M059J (cell line): ENCODE data around the gene GALNT2. TPM values are rescaled to one million over a fixed set of nuclear protein-coding genes. Genes with fewer than 3 reads are reported as not detected.

Source experiments
- DNase-seq: peaks from one replicate; pipeline ENCODE4 v3.0.0-alpha.2; 2012; ENCODE audit warnings: low read depth
- total RNA-seq: library from RNA; depleted of rRNA; stranded (reverse); fragments of >200 nt; shearing (Covaris generic); gene quantifications from 2 replicates; pipeline ENCODE4 v1.2.3, GENCODE V29; 2014

Gene GALNT2
- total RNA-seq, 1 experiment from 2014 or later: 65.1 TPM

DNA sequence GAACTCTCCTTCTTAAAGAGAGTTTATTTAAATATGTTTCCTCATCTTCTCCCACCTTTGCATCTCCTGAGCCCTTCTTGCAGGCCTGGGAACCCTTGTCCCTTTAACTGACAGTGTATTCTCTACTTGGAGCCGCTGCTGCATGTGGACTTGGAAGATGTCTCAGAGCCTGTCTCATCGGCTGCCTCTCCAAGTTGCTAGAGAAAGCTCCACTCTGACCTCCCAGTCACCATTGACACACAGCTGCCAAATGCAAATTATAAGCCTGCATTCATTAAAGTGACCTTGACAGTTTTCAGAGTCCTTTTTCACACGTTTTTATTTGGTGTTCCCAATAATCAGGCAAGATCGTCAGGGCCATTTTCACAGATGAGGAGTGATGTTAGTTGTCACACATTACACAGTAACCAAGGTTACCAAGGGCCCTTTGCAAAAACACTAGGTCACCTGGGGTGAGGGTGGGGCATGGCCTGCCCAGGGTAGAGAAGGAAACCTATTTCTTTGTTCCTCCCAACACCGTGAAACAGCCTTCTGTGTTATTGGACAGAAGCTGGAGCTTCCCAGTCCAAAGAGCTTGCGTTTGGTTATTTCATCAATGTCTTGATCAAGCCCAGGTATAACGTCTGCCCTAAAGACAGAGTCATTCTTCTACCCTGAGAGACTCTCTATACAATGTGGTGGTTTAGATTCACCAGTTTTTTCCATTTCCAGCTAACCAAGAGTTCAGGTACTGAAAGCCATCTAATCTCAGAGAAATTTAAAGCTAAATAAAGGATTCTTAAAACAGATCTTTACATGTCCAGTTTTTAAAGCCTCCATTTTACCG is 164.1 kb downstream of the GALNT2 start:
- DNase-seq: no peak

GRCh38 chr1:230231774-230232145 is 164.7 kb downstream of the GALNT2 start:
- DNase-seq: no peak

DNA sequence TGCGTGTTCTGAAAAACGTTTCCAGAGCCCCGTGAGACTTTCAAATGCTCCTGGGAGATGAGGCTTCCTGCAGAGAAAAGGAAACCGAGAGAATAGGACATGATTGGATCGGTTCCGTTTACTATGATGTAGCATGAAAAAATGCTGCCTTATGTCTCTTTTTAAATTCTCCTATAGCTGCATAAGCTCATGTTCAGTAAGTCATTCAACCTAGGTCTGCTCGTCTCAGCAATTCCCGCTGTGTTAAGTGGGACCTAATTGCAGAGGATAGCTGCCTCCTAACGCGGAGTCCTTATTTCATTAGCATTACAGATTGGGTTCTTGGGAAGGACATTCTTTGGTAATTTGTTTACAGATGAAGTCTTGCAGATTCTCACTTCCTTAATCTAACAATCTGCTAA is 165.3 kb downstream of the GALNT2 start:
- no peak for DNase-seq

DNA sequence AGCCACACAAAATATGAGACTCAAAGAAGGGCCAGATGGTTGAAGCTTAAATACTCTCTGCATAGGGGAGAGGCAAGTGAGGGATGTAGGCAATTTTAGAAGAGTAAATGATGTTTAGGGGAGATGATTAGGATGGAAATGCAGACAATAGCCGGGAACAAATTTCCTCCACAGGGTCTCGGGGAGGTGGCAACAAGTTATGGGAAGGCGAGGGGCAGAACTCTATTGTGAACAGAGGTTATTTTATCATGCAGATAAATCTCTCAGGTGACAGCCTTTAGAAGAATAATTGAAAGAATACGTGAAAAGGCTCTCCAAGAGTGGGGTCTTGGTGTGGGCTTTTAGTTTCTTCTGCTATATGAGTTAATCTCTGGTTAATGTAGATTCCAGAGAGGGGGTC is 166.7 kb downstream of the GALNT2 start:
- DNase-seq: no peak

DNA sequence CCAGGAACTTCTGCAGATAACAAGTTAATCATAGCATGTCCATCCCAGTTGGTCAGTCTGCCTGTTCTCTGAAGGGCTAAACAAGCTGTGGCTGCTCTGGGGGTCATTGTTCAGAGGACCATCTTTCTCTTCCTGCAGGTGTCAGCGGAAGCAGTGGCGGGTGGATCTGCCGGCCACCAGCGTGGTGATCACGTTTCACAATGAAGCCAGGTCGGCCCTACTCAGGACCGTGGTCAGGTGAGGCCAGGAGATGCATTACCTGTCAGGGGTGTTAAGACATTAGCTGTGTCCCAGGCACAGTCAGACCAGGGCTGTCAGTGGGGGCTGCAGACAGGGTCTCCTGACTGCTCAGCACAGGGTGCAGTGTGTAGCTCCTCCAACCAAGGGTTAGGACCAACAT is 168.8 kb downstream of the GALNT2 start:
- DNase-seq: no peak

DNA sequence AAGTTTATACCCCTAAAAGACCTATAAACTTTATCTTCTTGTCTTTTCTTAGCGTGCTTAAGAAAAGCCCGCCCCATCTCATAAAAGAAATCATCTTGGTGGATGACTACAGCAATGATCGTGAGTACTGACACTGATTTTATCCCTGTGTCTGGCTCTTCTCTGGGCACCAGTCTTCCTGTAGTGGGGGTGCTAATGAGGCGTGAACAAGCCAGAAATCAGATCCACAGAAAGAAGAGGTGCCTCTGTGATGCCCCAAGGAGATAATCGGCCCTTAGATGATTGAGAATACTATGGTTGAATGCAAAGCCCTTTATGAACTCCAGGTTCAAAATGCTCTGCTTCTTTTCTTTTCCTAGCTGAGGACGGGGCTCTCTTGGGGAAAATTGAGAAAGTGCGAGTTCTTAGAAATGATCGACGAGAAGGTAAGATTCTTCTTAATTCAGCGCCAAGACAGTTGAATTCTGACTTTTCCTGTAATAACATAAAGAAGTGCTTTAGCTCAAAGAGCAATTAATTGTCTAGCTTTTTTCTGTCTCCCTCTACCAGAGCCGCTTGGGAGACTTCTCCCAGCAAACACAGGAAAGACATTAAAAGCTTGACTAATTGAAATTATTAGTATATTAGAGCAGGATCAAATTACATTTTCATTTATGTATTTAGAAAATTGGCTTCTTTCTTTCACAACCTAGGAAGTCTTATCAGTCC is 169.4 kb downstream of the GALNT2 start:
- no peak for DNase-seq

DNA sequence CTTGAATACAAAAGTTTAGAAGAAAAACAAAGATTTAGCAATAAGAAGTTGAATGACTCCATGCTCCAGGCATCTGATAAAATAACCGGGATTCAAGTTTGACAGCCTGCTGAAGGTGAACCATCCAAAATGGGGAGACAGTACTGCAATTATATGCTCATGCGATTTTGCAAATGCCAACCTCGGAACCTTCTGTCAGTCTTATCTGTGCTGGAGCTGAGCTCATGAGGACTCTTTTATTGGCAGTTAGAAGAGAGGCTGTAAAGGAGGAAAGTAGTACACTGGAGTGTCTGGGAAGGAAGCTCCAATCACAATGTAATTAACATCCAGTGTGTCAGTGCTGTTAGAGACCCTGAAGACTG is 170.0 kb downstream of the GALNT2 start:
- no peak for DNase-seq

DNA sequence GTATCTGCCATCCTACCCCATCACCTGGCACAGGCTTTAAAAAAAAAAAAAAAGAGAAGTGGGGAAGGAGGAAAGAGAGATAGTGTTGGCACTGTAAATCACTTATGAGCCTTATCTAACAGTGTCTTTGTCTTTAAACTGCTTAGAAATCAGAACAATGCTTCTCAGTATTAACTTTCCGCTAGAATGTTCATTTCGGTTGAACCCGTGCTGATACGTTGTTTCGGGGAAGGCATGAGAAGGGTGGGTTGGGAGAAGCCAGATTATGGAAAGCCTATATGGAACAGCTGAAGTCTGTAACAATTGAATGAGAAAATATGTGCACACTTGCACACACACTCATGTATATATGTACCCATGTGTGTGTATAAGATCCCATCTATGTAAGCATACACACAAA is 170.8 kb downstream of the GALNT2 start:
- no peak for DNase-seq

DNA sequence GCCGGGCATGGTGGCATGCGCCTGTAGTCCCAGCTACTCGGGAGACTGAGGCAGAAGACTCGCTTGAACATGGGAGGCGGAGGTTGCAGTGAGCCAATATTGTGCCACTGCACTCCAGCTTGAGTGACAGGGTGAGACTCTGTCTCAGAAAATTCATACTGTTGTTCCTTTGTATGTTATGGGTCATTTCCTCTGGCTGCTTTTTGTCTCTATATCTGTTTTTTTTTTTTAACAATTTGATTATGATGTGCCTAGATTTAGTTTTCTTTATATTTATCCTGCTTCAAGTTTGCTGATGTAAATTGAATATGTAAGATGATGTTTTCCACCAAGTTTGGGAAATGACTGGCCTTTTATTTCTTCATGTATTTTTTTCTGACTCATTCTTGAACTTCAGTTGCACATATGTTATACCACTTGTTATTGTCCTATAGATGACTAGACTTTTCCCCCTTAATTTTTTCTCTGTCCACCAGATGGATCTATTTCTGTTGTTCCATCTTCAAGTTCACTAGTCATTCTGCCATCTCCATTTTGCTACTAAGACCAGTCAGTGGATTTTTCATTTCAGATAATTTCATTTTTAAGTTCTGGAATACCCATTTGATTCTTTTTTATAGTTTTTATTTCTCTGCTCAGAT is 173.5 kb downstream of the GALNT2 start:
- DNase-seq: no peak

DNA sequence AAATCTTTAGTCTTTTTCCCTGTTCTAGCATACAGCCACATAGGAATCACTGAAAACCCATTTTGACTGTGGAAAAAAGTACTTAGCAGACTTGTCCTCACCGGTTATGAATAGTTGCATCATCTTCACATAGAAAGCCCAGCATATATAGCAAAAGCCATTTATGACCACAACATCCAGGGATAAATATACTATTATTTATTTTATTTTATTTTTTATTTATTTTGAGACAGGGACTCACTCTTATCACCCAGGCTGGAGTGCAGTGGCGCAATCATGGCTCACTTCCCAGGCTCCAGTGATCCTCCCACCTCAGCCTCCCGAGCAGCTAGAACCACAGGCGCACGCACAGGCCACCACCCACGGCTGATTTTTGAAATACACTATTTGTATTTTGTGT is 175.3 kb downstream of the GALNT2 start:
- DNase-seq: no peak

DNA sequence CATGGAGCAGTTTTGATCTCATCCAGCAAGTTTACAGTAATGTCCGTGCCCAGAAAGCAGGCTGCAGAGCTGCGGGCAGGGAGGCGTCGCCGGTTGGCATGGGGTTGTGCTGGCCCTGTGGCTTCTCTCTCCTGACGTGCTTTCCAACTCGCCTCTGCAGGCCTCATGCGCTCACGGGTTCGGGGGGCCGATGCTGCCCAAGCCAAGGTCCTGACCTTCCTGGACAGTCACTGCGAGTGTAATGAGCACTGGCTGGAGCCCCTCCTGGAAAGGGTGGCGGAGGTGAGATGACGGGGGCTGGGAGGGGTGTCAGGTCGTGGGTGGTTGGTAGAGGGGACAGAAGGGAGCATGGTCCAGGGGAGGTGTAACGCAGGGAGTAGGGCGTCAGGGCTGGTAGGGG is 176.1 kb downstream of the GALNT2 start:
- no peak for DNase-seq

- peak; percentile 45 for DNase-seq
Measured at GRCh38 chr1:230243583-230244353, 176.7 kb downstream of the GALNT2 start.

- no peak for DNase-seq
Measured at GRCh38 chr1:230246551-230246950, 179.5 kb downstream of the GALNT2 start.

- DNase-seq: no peak
Measured at GRCh38 chr1:230248016-230248888, 181.2 kb downstream of the GALNT2 start.

GRCh38 chr1:230248889-230249270 is 181.8 kb downstream of the GALNT2 start:
- no peak for DNase-seq

DNA sequence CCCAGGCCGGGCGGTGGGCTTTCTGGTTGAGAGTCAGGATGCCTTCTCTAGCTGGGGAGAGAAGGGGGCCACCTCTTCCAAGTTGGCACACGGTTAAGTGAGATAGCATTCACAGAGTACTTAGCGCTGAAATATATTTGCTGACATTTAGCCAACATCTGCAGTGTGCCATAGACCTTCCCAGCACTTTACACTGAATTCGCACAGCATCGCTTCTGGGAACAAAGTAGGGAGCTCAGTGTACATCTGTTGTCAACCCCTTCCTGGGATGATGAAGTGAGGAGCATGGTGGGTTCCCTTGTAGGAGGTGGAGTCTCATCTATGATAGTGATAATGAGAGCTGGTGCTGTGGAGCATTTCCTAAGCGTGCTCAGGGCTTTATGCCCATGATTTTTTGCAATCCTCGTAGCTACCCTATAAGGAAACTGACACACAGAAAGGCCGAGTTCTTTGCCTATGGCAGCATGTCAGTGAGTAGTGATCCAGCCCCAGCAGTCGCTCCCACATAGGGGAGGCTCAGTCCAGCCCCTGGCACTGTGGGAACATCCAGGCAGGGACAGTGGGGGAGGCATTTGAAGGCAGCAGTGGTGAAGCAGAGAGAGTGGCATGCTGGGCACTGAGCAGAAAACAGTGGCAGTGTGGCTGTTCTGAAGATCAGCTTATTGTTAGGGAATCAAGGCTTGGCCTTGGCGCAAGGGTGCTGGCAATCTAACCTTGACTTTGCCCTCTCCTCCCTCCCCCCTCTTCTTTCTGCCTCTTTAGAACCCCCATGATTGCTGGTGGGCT is 182.8 kb downstream of the GALNT2 start:
- DNase-seq: no peak

- DNase-seq: no peak
Measured at GRCh38 chr1:230250666-230251065, 183.6 kb downstream of the GALNT2 start.

- DNase-seq: no peak
Measured at GRCh38 chr1:230251644-230252191, 184.7 kb downstream of the GALNT2 start.

GRCh38 chr1:230253150-230253549 is 186.1 kb downstream of the GALNT2 start:
- DNase-seq: no peak

GRCh38 chr1:230254265-230254664 is 187.2 kb downstream of the GALNT2 start:
- no peak for DNase-seq
